ENCODE measurements around the gene TPO.
"Not testable (repeated sequence)": the region's sequence is repeated elsewhere in the genome, so short reads cannot be mapped to it uniquely, and the experiment has no call there.

TPO gene

GRCh38 chr2:1563084-1563857 lies 150.0 kb downstream of the TPO start:
- no peak for DNase-seq

GRCh38 chr2:1563943-1564891 lies 151.0 kb downstream of the TPO start:
- DNase-seq = no peak

- DNase-seq = no peak
Observed at GRCh38 chr2:1567556-1568344, 154.5 kb downstream of the TPO start.

GRCh38 chr2:1568345-1568668 lies 155.0 kb downstream of the TPO start:
- DNase-seq = not testable (repeated sequence)

GRCh38 chr2:1569879-1570450 lies 156.7 kb downstream of the TPO start:
- DNase-seq = no peak

- no peak for DNase-seq
Observed at GRCh38 chr2:1571477-1572417, 158.5 kb downstream of the TPO start.

GRCh38 chr2:1572638-1573037 lies 159.4 kb downstream of the TPO start:
- DNase-seq = no peak

- DNase-seq = no peak
Observed at GRCh38 chr2:1577846-1578245, 164.6 kb downstream of the TPO start.

- DNase-seq = not testable (repeated sequence)
Observed at GRCh38 chr2:1581257-1581964, 168.1 kb downstream of the TPO start.

GRCh38 chr2:1581965-1582625 lies 168.8 kb downstream of the TPO start:
- DNase-seq = no peak

GRCh38 chr2:1582891-1583341 lies 169.7 kb downstream of the TPO start:
- DNase-seq = no peak

GRCh38 chr2:1584051-1584531 lies 170.8 kb downstream of the TPO start:
- DNase-seq = no peak

- no peak for DNase-seq
Observed at GRCh38 chr2:1584691-1585485, 171.6 kb downstream of the TPO start.

GRCh38 chr2:1585635-1586034 lies 172.4 kb downstream of the TPO start:
- DNase-seq = no peak

- no peak for DNase-seq
Observed at GRCh38 chr2:1586251-1586922, 173.1 kb downstream of the TPO start.

- no peak for DNase-seq
Observed at GRCh38 chr2:1586923-1587840, 173.9 kb downstream of the TPO start.
